Parathyroid adenoma (tissue), 2 donors: ENCODE measurements around the gene LFNG.

Experiments used
- H2AFZ ChIP-seq: fragments of 300-600 bp; sonication (generic); one replicate; pipeline ENCODE4 v1.7.0; 2017; ENCODE audit warnings: antibody characterized with exemption, mild to moderate bottlenecking
- H3K27ac ChIP-seq: fragments of 300-600 bp; sonication (generic); one replicate; pipeline ENCODE4 v1.7.0; 2017
- H3K27me3 ChIP-seq: fragments of 300-600 bp; sonication (generic); one replicate; pipeline ENCODE4 v1.7.0; 2017; ENCODE audit warnings: low read length; ENCODE audit not compliant: control insufficient read depth, insufficient read depth
- H3K36me3 ChIP-seq: fragments of 300-600 bp; sonication (generic); one replicate; pipeline ENCODE4 v1.7.0; 2017; ENCODE audit warnings: low read length; ENCODE audit not compliant: control insufficient read depth, insufficient read depth
- H3K4me1 ChIP-seq: fragments of 300-600 bp; sonication (generic); one replicate; pipeline ENCODE4 v1.7.0; 2017; ENCODE audit warnings: control low read depth
- H3K4me2 ChIP-seq: fragments of 300-600 bp; sonication (generic); one replicate; pipeline ENCODE4 v1.7.0; 2017; ENCODE audit warnings: low read length
- H3K4me3 ChIP-seq: fragments of 300-600 bp; sonication (generic); one replicate; pipeline ENCODE4 v1.7.0; 2017; ENCODE audit warnings: low read depth, low read length
- H3K79me2 ChIP-seq: fragments of 300-600 bp; sonication (generic); one replicate; pipeline ENCODE4 v1.7.0; 2017; ENCODE audit warnings: control low read depth
- H3K9ac ChIP-seq: fragments of 300-600 bp; sonication (generic); one replicate; pipeline ENCODE4 v1.7.0; 2017; ENCODE audit warnings: mild to moderate bottlenecking
- H3K9me3 ChIP-seq: fragments of 300-600 bp; sonication (generic); one replicate; pipeline ENCODE4 v1.7.0; 2017; ENCODE audit warnings: low read length; ENCODE audit not compliant: control insufficient read depth
- CTCF ChIP-seq: fragments of 300-600 bp; sonication (generic); IDR thresholded peaks from one replicate; pipeline ENCODE4 v1.7.0; 2017; ENCODE audit warnings: antibody characterized with exemption, mild to moderate bottlenecking
- donor health status: primary hyperparathyroidism.

LFNG gene

GRCh38 chr7:2525658-2526630 lies 6.4 kb downstream of the LFNG start:
- TF ChIP-seq CTCF: no peak
- no peak overlapping the region for H3K4me3 ChIP-seq
- no peak overlapping the region for H3K9ac ChIP-seq
- no peak overlapping the region for H3K4me2 ChIP-seq
- H3K4me1 ChIP-seq: no peaks in the 10 kb centered on the region
- no peaks in the 10 kb centered on the region for H3K79me2 ChIP-seq
- H3K9me3 ChIP-seq: no peaks in the 10 kb centered on the region
- H3K36me3 ChIP-seq: no peaks in the 10 kb centered on the region
- no peaks in the 10 kb centered on the region for H3K27me3 ChIP-seq
- H2AFZ ChIP-seq: no peak overlapping the region
- no peak overlapping the region for H3K27ac ChIP-seq

GRCh38 chr7:2526659-2527504 lies 7.3 kb downstream of the LFNG start:
- no peak overlapping the region for H3K4me3 ChIP-seq
- H3K36me3 ChIP-seq: no peaks in the 10 kb centered on the region
- no peaks in the 10 kb centered on the region for H3K9me3 ChIP-seq
- no peaks in the 10 kb centered on the region for H3K4me1 ChIP-seq
- H3K9ac ChIP-seq: no peak overlapping the region
- H3K27ac ChIP-seq: no peak overlapping the region
- no peaks in the 10 kb centered on the region for H3K79me2 ChIP-seq
- no peak overlapping the region for H2AFZ ChIP-seq
- TF ChIP-seq CTCF: no peak
- H3K27me3 ChIP-seq: no peaks in the 10 kb centered on the region
- no peak overlapping the region for H3K4me2 ChIP-seq

GRCh38 chr7:2527505-2528467 lies 8.2 kb downstream of the LFNG start:
- H3K36me3 ChIP-seq: no peaks in the 10 kb centered on the region
- H3K9me3 ChIP-seq: no peaks in the 10 kb centered on the region
- H3K4me1 ChIP-seq: no peaks in the 10 kb centered on the region
- no peak overlapping the region for H3K9ac ChIP-seq
- no peaks in the 10 kb centered on the region for H3K27me3 ChIP-seq
- TF ChIP-seq CTCF: no peak
- H3K79me2 ChIP-seq: no peaks in the 10 kb centered on the region
- no peak overlapping the region for H3K4me2 ChIP-seq
- no peak overlapping the region for H3K27ac ChIP-seq
- H3K4me3 ChIP-seq: no peak overlapping the region
- no peak overlapping the region for H2AFZ ChIP-seq

DNA sequence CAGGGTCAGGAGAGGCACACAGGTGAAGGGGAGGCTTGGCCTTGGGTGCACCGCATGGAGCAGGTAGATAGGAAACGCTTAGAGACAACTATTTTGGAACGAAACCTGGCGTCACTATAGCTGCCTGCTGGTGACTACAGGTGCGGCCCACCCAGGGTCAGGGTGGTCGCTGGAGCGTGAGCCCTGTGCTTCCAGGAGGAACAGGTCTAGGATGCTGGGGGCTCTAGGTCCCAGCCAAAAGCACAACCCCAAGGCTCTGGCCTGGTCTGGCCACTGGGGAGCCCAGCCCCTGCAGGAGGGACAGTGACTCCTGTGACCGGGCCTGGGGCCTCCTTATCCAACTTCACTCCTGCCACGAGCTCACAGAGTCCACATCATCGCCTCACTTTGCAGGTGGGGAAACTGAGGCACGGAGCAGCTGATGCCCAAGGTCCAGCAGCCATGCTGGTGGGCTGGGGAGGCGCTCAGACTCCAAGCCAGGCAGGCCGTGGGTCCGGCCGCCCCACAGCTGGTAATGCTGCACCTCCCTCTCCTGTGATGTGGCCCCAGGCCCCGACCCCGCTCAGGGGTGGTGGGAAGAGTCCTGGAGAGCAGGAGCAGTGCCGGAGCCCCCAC lies 9.0 kb downstream of the LFNG start:
- TF ChIP-seq CTCF: no peak
- Histone ChIP-seq H2AFZ (no peak overlapping the region), H3K27me3 (no peaks in the 10 kb centered on the region), H3K4me2 (no peak overlapping the region), H3K27ac (no peak overlapping the region), H3K9me3 (no peaks in the 10 kb centered on the region), H3K79me2 (no peaks in the 10 kb centered on the region), H3K4me3 (no peak overlapping the region), H3K4me1 (no peaks in the 10 kb centered on the region), H3K36me3 (no peaks in the 10 kb centered on the region), H3K9ac (no peak overlapping the region)
